H1 (cell line): Measurements from ENCODE around the gene OPN5. TPM values are rescaled to one million over a fixed set of nuclear protein-coding genes. Genes with fewer than 3 reads are reported as not detected.

Experiments
- CTCF ChIA-PET: fragments of 300-600 bp; sonication (Branson Sonifier 250); formaldehyde crosslinking; loops from one replicate; lab custom pipeline; 2021; ENCODE audit not compliant: partially characterized antibody; lab: Charles Lee
- POLR2A ChIA-PET: fragments of 300-600 bp; sonication (Branson Sonifier 250); formaldehyde crosslinking; loops from one replicate; lab custom pipeline; 2021; ENCODE audit warnings: inconsistent platforms; ENCODE audit not compliant: partially characterized antibody; lab: Charles Lee
- DNase-seq, 2 experiments: peaks; one replicate each; pipeline versions ENCODE4 v3.0.0 to v3.0.0-alpha.2; 2010 to 2022; ENCODE audit warnings: low spot score in 2 of 2, low read depth in 1 of 2, mixed read lengths in 1 of 2
- FAIRE-seq: peaks from 2 replicates; lab custom pipeline; 2011; peaks lifted over from hg19 to GRCh38; lab: Jason Lieb, UNC
- H2AFZ ChIP-seq: 2 replicates; pipeline ENCODE4 v1.8.1; 2012; ENCODE audit warnings: low read length, inconsistent platforms
- H2AK5ac ChIP-seq: 2 replicates; pipeline ENCODE4 v1.6.1; 2013; ENCODE audit warnings: low read depth, low read length
- H2BK120ac ChIP-seq: replicated peaks from 2 replicates; pipeline ENCODE3; 2013; ENCODE audit warnings: low read depth, low read length, inconsistent platforms
- H2BK12ac ChIP-seq: 2 replicates; pipeline ENCODE4 v1.6.1; 2013; ENCODE audit warnings: low read depth, low read length
- H2BK15ac ChIP-seq: 2 replicates; pipeline ENCODE4 v1.6.1; 2013; ENCODE audit warnings: low read length
- H2BK20ac ChIP-seq: 2 replicates; pipeline ENCODE4 v1.6.1; 2013; ENCODE audit warnings: low read length
- H2BK5ac ChIP-seq: 2 replicates; pipeline ENCODE4 v1.6.1; 2013; ENCODE audit warnings: low read depth, low read length
- H3K14ac ChIP-seq: 2 replicates; pipeline ENCODE4 v1.6.1; 2013; ENCODE audit warnings: inconsistent platforms; ENCODE audit not compliant: insufficient read length
- H3K18ac ChIP-seq: 2 replicates; pipeline ENCODE4 v1.6.1; 2013; ENCODE audit warnings: low read length; ENCODE audit errors: extremely low read depth
- H3K23ac ChIP-seq: 2 replicates; pipeline ENCODE4 v1.6.1; 2013; ENCODE audit warnings: inconsistent platforms; ENCODE audit not compliant: insufficient read length
- H3K23me2 ChIP-seq: 2 replicates; pipeline ENCODE4 v1.6.1; 2013; ENCODE audit warnings: low read depth, low read length
- H3K27ac ChIP-seq: 2 replicates; pipeline ENCODE4 v1.6.1; 2011; ENCODE audit warnings: low read depth, low read length, inconsistent platforms
- H3K27me3 ChIP-seq, 4 experiments: replicated peaks in 1 of 4; 1 replicate in 1 of 4; 2 replicates in 3 of 4; pipeline versions ENCODE4 v1.6.1 to v1.8.1; 2011 to 2013; ENCODE audit warnings: low read length in 3 of 4, mild to moderate bottlenecking in 3 of 4, inconsistent platforms in 2 of 4, mixed read lengths in 2 of 4, moderate library complexity in 1 of 4; ENCODE audit not compliant: control insufficient read depth in 3 of 4, insufficient read depth in 3 of 4; ENCODE audit errors: extremely low read depth in 1 of 4
- H3K36me3 ChIP-seq, 4 experiments: 2 replicates each; pipeline versions ENCODE4 v1.6.1 to v1.8.1; 2011 to 2013; ENCODE audit warnings: mild to moderate bottlenecking in 4 of 4, low read length in 3 of 4, moderate library complexity in 2 of 4, control low read depth in 1 of 4, inconsistent platforms in 1 of 4; ENCODE audit not compliant: insufficient read depth in 4 of 4, control insufficient read depth in 2 of 4
- H3K4ac ChIP-seq: replicated peaks from 2 replicates; pipeline ENCODE3; 2013; ENCODE audit warnings: low read length, low read depth, mixed read lengths, inconsistent platforms; ENCODE audit not compliant: insufficient read length
- H3K4me1 ChIP-seq, 4 experiments: replicated peaks in 1 of 4; 1 replicate in 1 of 4; 2 replicates in 3 of 4; pipeline versions ENCODE4 v1.6.1 to v1.8.1; 2011 to 2013; ENCODE audit warnings: low read length in 3 of 4, inconsistent platforms in 2 of 4, mixed read lengths in 1 of 4; ENCODE audit not compliant: insufficient read depth in 4 of 4, control insufficient read depth in 3 of 4
- H3K4me2 ChIP-seq, 2 experiments: 2 replicates each; pipeline versions ENCODE4 v1.6.1 to v1.8.1; 2011 to 2013; ENCODE audit warnings: low read depth in 2 of 2, low read length in 2 of 2, control low read depth in 1 of 2, inconsistent platforms in 1 of 2, mild to moderate bottlenecking in 1 of 2; ENCODE audit not compliant: insufficient read depth in 1 of 2
- H3K4me3 ChIP-seq, 4 experiments: fragments of 200-600, 300-600 bp in 1 of 4; sonication (generic), shearing (Covaris generic), sonication (Bioruptor Twin) in 1 of 4; 2 replicates each; pipeline versions ENCODE4 v1.5.1 to v1.8.1; 2011 to 2016; ENCODE audit warnings: low read length in 4 of 4, low read depth in 3 of 4, control low read depth in 2 of 4, inconsistent platforms in 2 of 4, mild to moderate bottlenecking in 2 of 4, mixed read lengths in 1 of 4, moderate library complexity in 1 of 4; ENCODE audit not compliant: insufficient read depth in 2 of 4; ENCODE audit errors: extremely low read depth in 1 of 4
- H3K56ac ChIP-seq: replicated peaks from 2 replicates; pipeline ENCODE3; 2013; ENCODE audit warnings: low read depth, mild to moderate bottlenecking, mixed read lengths, low read length, inconsistent platforms; ENCODE audit not compliant: insufficient read length
- H3K79me1 ChIP-seq: 2 replicates; pipeline ENCODE4 v1.6.1; 2013; ENCODE audit warnings: low read depth, low read length, control low read depth
- H3K79me2 ChIP-seq, 2 experiments: 2 replicates each; pipeline versions ENCODE4 v1.6.1 to v1.8.1; 2012 to 2013; ENCODE audit warnings: low read length in 2 of 2, mild to moderate bottlenecking in 2 of 2, inconsistent platforms in 1 of 2; ENCODE audit not compliant: insufficient read depth in 2 of 2, control insufficient read depth in 1 of 2
- H3K9ac ChIP-seq, 4 experiments: replicated peaks in 1 of 4; 1 replicate in 1 of 4; 2 replicates in 3 of 4; pipeline versions ENCODE4 v1.6.1 to v1.8.1; 2011 to 2013; ENCODE audit warnings: low read depth in 3 of 4, low read length in 3 of 4, control low read depth in 2 of 4, mild to moderate bottlenecking in 2 of 4, moderate library complexity in 2 of 4, inconsistent platforms in 1 of 4; ENCODE audit errors: extremely low read depth in 1 of 4
- H3K9me3 ChIP-seq, 2 experiments: 2 replicates each; pipeline versions ENCODE4 v1.6.1 to v1.8.1; 2012 to 2013; ENCODE audit warnings: mild to moderate bottlenecking in 2 of 2, moderate library complexity in 2 of 2, control low read depth in 1 of 2, inconsistent platforms in 1 of 2, low read depth in 1 of 2, low read length in 1 of 2, mixed read lengths in 1 of 2; ENCODE audit not compliant: insufficient read depth in 2 of 2
- H4K20me1 ChIP-seq, 2 experiments: replicated peaks in 1 of 2; 2 replicates each; pipeline versions ENCODE3 to v1.8.1; 2011 to 2013; ENCODE audit warnings: inconsistent platforms in 2 of 2, low read length in 2 of 2, mild to moderate bottlenecking in 1 of 2; ENCODE audit not compliant: insufficient read depth in 2 of 2, control insufficient read depth in 1 of 2
- H4K5ac ChIP-seq: 2 replicates; pipeline ENCODE4 v1.6.1; 2013; ENCODE audit warnings: low read length, low read depth, mixed read lengths, inconsistent platforms; ENCODE audit not compliant: insufficient read length
- H4K8ac ChIP-seq: 2 replicates; pipeline ENCODE4 v1.8.0; 2013; ENCODE audit warnings: mild to moderate bottlenecking, moderate library complexity, low read length, inconsistent platforms; ENCODE audit not compliant: insufficient read depth; ENCODE audit errors: extremely low read depth
- H4K91ac ChIP-seq: replicated peaks from 2 replicates; pipeline ENCODE3; 2013; ENCODE audit warnings: low read length, mixed read lengths, inconsistent platforms; ENCODE audit not compliant: insufficient read length
- CTCF ChIP-seq, 3 experiments: IDR thresholded peaks; 1 replicate in 2 of 3; 2 replicates in 1 of 3; pipeline versions ENCODE4 v1.5.1 to v1.6.1; 2011; ENCODE audit warnings: low read length in 3 of 3, mild to moderate bottlenecking in 3 of 3, inconsistent platforms in 2 of 3, low read depth in 1 of 3, moderate library complexity in 1 of 3; ENCODE audit not compliant: insufficient read depth in 1 of 3; ENCODE audit errors: control extremely low read depth in 1 of 3
- EP300 ChIP-seq, 2 experiments: IDR thresholded peaks; 1 replicate in 1 of 2; 2 replicates in 1 of 2; pipeline ENCODE4 v1.6.1; 2011 to 2012; ENCODE audit warnings: low read depth in 2 of 2, low read length in 2 of 2, mild to moderate bottlenecking in 2 of 2, borderline replicate concordance in 1 of 2, inconsistent platforms in 1 of 2, moderate library complexity in 1 of 2
- GABPA ChIP-seq: IDR thresholded peaks from 2 replicates; pipeline ENCODE4 v1.6.1; 2011; ENCODE audit warnings: mild to moderate bottlenecking, low read length, moderate library complexity, borderline replicate concordance; ENCODE audit not compliant: insufficient read depth
- KDM4A ChIP-seq: IDR thresholded peaks from one replicate; pipeline ENCODE4 v1.7.1; 2012; ENCODE audit warnings: low read depth, mild to moderate bottlenecking, moderate library complexity, low read length, inconsistent platforms; ENCODE audit not compliant: severe bottlenecking
- KDM5A ChIP-seq: fragments of 200-600 bp; IDR thresholded peaks from 2 replicates; pipeline ENCODE4 v1.7.1; 2012; ENCODE audit warnings: mild to moderate bottlenecking, low read length, inconsistent platforms, mixed read lengths
- MAFK ChIP-seq: IDR thresholded peaks from 2 replicates; pipeline ENCODE4 v1.6.1; 2012; ENCODE audit warnings: low read depth, mild to moderate bottlenecking, improper control_type of control experiment, low read length
- NRF1 ChIP-seq: IDR thresholded peaks from 2 replicates; pipeline ENCODE4 v1.6.1; 2011; ENCODE audit warnings: mild to moderate bottlenecking, low read depth, low read length, improper control_type of control experiment
- PHF8 ChIP-seq: fragments of 200-600 bp; sonication (generic); conservative IDR thresholded peaks from 2 replicates; pipeline ENCODE4 v1.7.1; 2012; ENCODE audit warnings: low read depth, mild to moderate bottlenecking, inconsistent platforms, low read length, moderate library complexity
- TAF7 ChIP-seq: optimal IDR thresholded peaks from 2 replicates; pipeline ENCODE3; 2011; ENCODE audit warnings: low read depth, mild to moderate bottlenecking, inconsistent platforms, low read length, moderate library complexity, borderline replicate concordance
- TCF12 ChIP-seq: IDR thresholded peaks from 2 replicates; pipeline ENCODE4 v1.6.1; 2011; ENCODE audit warnings: low read depth, mild to moderate bottlenecking, low read length
- WGBS, 2 experiments: shearing (Covaris generic) in 1 of 2; methylation state at CpG; one replicate each; pipeline versions ENCODE4 v1.1.6 to v1.1.7; 2013 to 2015; ENCODE audit warnings: low lambda C conversion rate in 2 of 2, mixed read lengths in 2 of 2, inconsistent platforms in 1 of 2, low coverage in 1 of 2, missing lambda C conversion rate in 1 of 2; ENCODE audit not compliant: insufficient replicate concordance in 2 of 2, insufficient coverage in 1 of 2, insufficient read length in 1 of 2; ENCODE audit errors: extremely low coverage in 1 of 2, missing lambda C conversion rate in 1 of 2; 5-methylcytosine and 5-hydroxymethylcytosine counted together
- polyA plus RNA-seq, 7 experiments: library from polyadenylated mRNA; depleted of rRNA in 3 of 7; stranded (reverse) in 5 of 7; unstranded in 2 of 7; fragments of >200 nt in 5 of 7; fragments of 200-250 nt in 2 of 7; gene quantifications; 1 replicate in 5 of 7; 2 replicates in 1 of 7; 4 replicates in 1 of 7; pipeline versions ENCODE4 v1.2.1 to v1.2.3, GENCODE V29; 2011 to 2013; ENCODE audit warnings: missing spikeins in 2 of 7, mixed read lengths in 2 of 7
- total RNA-seq: library from RNA; stranded (reverse); fragmentation: NEBNext Ultra II Directional; extraction: Animal tissue kit (Norgen Biotek cat#: 25700); gene quantifications from 2 replicates; pipeline ENCODE4 v1.2.1, GENCODE V29; 2021

OPN5 gene
- total and polyA plus RNA-seq, 2 of the 8 experiments (the other 6 are each of a cell fraction or from before 2014, with no cell fraction given), result not detected

- Histone ChIP-seq H3K27me3 (peaks cover 2 to 23% (median 16%) of the 10 kb centered on the region in 4 experiments; a peak in 6 of 7 replicates), H2AK5ac (no peak overlapping the region), H2BK15ac (no peak overlapping the region), H3K27ac (no peak overlapping the region), H4K91ac (no peak overlapping the region), H3K79me2 (no peaks in the 10 kb centered on the region), H3K23me2 (no peaks in the 10 kb centered on the region), H2BK5ac (no peak overlapping the region), H3K4me2 (no peak overlapping the region), H3K4ac (no peak overlapping the region), H3K9me3 (no peaks in the 10 kb centered on the region), H4K8ac (no peak overlapping the region), H3K79me1 (no peaks in the 10 kb centered on the region), H3K4me1 (no peaks in the 10 kb centered on the region), H3K4me3 (no peak overlapping the region), H3K36me3 (no peaks in the 10 kb centered on the region), H2AFZ (no peak overlapping the region), H4K5ac (no peak overlapping the region), H2BK120ac (no peak overlapping the region), H2BK20ac (no peak overlapping the region), H3K9ac (no peak overlapping the region), H3K23ac (no peak overlapping the region), H3K56ac (no peak overlapping the region), H4K20me1 (no peaks in the 10 kb centered on the region), H2BK12ac (no peak overlapping the region), H3K18ac (no peak overlapping the region), H3K14ac (no peak overlapping the region)
- 93% methylated on average over 8 of the region's 8 CpGs; no CpG with 5 or more reads in 1 of the 2 experiments for WGBS, 2 experiments
- ChIA-PET POLR2A (no interaction called here), CTCF (interaction anchor here (0.6 to 1.4 kb wide), 2 partner anchors 682 to 980 kb away, joined by 4 to 5 read pairs; no protein-coding TSS in a partner anchor)
- DNase-seq (no peak), FAIRE-seq (no peak)
- TF ChIP-seq PHF8, result no peak
- no peak for TF ChIP-seq EP300 (IDR thresholded peaks at IDR 0.05; ENCODE audit: borderline replicate concordance in 1 of 2, low read depth in 2 of 2, low read length in 2 of 2)
- TF ChIP-seq CTCF (IDR thresholded peaks at IDR 0.05; ENCODE audit: control extremely low read depth in 1 of 3, insufficient read depth in 1 of 3, low read depth in 1 of 3, low read length in 3 of 3), result no peak
- TF ChIP-seq KDM4A, result no peak
- TF ChIP-seq NRF1, result no peak
- TF ChIP-seq TAF7, result no peak
- no peak for TF ChIP-seq KDM5A
- no peak for TF ChIP-seq TCF12
- no peak for TF ChIP-seq MAFK
- TF ChIP-seq GABPA, result no peak
Measured at GRCh38 chr6:47794577-47795135, 12.8 kb downstream of the OPN5 start.
